Stimulated activated CD8-positive, alpha-beta memory T cell treated with anti-CD3 and anti-CD28 coated beads, Interleukin-7, amount 100 ng/mL, for 4 hours (primary cell): Measurements from ENCODE around the gene HMGCR.

ENCODE experiments used
- DNase-seq, 2 donors: peaks; one replicate each; pipeline ENCODE4 v3.0.0-alpha.2; 2020; ENCODE audit warnings: low read depth in 2 of 2

Gene HMGCR

GRCh38 chr5:75381456-75381855, 44.4 kb downstream of the HMGCR start:
- no peak for DNase-seq

GRCh38 chr5:75384218-75384617, 47.2 kb downstream of the HMGCR start:
- DNase-seq: no peak

- DNase-seq: no peak
These were observed 50.8 kb downstream of the HMGCR start for GRCh38 chr5:75387806-75388205.

- no peak for DNase-seq
These were observed 52.4 kb downstream of the HMGCR start for GRCh38 chr5:75389430-75389829.

DNA sequence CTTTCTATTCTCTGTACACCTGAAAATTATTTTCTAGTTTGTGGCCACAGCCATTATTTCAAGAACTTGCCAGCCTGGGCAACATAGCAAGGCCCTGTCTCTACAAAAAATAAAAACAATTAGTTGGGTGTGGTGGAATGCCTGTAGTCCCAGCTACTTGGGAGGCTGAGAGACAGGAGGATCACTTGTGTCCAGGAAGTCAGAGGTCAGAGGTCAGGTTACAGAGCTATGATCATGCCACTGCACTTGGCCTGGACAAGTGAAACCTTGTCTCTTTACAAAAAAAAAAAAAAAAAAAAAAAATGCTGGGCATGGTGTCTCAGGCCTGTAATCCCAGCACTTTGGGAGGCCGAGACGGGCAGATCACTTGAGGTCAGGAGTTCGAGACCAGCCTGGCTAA, 58.3 kb downstream of the HMGCR start:
- DNase-seq: no peak

GRCh38 chr5:75405296-75405695, 68.3 kb downstream of the HMGCR start:
- no peak for DNase-seq
